GM10266 (cell line): ENCODE results near the gene ADGRB2.

Experiments
- DNase-seq: peaks from one replicate; pipeline ENCODE4 v3.0.0; 2012; ENCODE audit errors: extremely low spot score
- TF ChIP-seq, protein P1 (sequence below): IDR thresholded peaks from 2 replicates; pipeline ENCODE4 v1.5.1; 2012; ENCODE audit warnings: mild to moderate bottlenecking, low read depth; ENCODE audit not compliant: control insufficient read depth, insufficient read depth; ENCODE audit errors: missing control alignments

The ADGRB2 gene

DNA sequence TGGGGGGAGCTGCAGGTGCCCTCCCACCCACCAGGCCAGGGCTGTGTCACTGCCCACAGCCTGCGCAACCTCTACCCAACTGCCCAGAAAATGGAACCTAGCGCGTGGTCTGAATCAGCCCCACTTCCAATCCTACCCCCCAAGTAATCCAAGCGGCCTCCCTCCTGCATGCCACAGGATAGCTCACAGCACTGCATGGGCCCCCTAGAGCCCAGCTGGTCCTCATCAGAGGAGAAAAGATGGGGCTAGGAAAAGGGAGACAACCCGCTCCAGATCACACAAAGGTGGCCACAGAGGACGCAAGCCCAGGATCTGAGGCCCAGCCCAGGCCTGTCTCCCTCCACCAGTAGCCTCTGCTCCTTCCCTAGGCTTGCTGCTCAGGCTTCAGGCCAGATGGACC is 6.2 kb downstream of the ADGRB2 start:
- TF ChIP-seq, protein P1, sequence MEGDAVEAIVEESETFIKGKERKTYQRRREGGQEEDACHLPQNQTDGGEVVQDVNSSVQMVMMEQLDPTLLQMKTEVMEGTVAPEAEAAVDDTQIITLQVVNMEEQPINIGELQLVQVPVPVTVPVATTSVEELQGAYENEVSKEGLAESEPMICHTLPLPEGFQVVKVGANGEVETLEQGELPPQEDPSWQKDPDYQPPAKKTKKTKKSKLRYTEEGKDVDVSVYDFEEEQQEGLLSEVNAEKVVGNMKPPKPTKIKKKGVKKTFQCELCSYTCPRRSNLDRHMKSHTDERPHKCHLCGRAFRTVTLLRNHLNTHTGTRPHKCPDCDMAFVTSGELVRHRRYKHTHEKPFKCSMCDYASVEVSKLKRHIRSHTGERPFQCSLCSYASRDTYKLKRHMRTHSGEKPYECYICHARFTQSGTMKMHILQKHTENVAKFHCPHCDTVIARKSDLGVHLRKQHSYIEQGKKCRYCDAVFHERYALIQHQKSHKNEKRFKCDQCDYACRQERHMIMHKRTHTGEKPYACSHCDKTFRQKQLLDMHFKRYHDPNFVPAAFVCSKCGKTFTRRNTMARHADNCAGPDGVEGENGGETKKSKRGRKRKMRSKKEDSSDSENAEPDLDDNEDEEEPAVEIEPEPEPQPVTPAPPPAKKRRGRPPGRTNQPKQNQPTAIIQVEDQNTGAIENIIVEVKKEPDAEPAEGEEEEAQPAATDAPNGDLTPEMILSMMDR: no peak
- no peak for DNase-seq

DNA sequence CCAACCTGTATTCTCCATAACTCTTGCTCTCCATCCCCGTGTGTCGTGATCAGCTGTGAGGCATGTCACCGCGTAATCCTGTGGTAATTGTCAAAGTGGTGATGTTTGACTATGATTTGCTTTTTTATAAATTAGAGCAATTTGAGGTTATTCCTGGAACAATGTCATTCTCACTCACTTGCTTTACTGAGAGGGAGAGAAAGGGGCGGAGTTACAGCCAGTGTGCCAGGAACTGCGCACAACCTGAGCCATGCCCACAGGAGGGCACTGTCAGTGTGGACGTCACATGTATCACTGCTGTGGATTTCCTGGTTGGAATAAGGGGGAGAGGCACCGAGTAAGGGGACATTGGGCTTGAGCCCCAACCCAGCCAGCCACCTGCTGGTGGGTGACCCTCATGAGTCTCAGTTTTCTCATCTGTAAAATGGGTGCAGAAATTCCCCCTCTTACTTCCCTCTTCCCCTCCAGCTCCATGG is 6.9 kb downstream of the ADGRB2 start:
- no peak for DNase-seq
- TF ChIP-seq, protein P1: no peak

DNA sequence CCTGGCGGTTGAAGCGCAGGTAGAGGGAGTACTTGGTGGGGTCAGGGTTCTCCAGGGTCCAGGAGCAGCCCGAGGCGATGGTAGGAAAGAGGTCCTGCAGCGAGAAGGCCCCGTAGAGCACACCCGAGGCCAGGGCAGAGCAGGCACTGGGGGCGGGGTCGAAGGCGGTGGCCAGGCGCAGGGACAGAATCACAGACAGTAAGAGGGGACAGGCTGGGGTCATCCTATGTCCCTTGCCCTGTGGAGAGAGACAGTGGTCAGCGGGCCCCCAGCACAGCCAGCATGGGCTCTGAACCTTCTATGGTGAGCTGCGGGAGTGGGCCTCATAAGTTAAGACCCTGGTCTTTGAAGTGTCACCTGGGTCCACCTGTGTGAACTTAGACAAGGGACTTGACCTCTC is 7.6 kb downstream of the ADGRB2 start:
- DNase-seq: no peak
- TF ChIP-seq, protein P1: no peak

DNA sequence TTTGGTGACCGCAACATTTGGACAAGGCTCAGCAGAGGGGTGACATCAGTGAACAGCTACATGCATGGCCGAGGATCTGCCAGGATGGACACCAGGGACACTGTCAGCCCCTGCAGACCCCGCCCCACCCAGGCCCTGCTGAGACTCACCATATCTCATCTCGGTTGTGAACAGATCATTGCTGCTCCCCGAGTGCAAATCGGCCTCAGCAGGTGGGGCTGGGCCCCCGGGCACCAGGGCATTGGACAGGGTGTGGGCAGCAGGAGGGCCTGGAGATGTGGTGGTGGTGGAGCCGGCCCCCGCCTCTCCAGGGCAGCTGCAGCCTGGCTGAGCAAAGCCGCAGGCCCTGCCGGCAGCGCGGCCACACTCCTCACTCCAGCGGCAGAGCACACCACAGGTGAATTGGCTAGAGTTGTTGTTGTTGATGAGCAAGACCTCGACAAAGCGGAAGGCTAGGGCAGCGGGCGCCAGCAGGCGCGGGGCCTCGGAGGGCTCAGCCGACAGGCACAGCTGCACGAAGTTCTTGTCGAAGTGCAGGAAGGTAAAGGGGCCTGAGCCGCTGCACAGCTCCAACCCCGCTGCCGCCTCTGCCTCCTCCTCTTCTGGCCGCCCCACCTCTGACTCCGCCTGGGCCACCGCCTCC is 8.2 kb downstream of the ADGRB2 start:
- TF ChIP-seq, protein P1: no peak
- DNase-seq: no peak

DNA sequence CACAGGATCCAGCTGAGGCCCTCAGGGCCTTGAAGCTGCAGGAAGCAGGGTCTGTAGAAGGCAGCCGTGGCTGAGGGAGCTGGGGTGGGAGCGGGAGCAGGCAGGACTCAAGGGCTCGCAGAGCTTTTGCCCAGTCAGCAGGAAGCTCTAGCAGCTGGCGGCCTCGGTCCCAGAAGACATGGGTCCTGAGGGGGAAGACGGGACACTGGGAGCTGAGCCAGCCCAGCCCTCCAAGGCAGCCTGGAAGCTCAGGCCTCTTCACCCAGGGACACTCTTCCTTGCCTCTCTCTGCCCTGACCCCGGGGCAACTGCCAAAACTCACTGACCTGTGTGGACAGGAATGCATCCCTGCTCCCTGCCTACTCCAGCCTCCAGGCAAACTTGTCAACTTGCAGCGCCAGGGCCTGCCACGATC is 8.9 kb downstream of the ADGRB2 start:
- DNase-seq: no peak
- TF ChIP-seq, protein P1: no peak

DNA sequence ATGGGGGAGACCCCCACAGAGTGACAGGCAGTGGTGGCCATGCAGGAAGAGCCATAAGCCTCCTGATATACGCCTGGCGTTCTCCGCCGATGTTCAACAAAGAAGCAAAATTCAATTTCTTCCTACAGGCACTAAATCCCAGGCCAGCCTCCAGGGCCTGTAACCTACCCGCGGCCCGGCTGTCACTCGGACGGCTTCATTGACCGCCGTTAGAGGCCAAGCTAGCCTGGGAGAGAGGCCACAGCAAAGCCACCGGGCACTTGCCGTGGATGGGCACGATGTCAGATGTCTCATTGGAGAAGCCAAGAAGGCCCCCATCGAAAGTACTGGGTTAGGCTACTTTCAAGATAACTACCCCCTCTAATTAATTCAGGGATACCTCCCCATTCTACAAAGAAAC is 9.7 kb downstream of the ADGRB2 start:
- DNase-seq: no peak

More for the DNA sequence above, 9.7 kb downstream of the ADGRB2 start:
- TF ChIP-seq, protein P1: no peak
